COLO829 (cell line): ENCODE measurements around the gene ASCC1.
A peak's percentile ranks its signal among the peaks of the same experiment; 100 is the strongest.
"Not testable (repeated sequence)": the region's sequence is repeated elsewhere in the genome, so short reads cannot be mapped to it uniquely, and the experiment has no call there.

Source experiments
- DNase-seq: peaks from one replicate; pipeline ENCODE4 v3.0.0; 2012; ENCODE audit warnings: low spot score

ASCC1 gene

GRCh38 chr10:72248468-72249151, 32.5 kb upstream of the ASCC1 start:
- DNase-seq = peak; percentile 80

DNA sequence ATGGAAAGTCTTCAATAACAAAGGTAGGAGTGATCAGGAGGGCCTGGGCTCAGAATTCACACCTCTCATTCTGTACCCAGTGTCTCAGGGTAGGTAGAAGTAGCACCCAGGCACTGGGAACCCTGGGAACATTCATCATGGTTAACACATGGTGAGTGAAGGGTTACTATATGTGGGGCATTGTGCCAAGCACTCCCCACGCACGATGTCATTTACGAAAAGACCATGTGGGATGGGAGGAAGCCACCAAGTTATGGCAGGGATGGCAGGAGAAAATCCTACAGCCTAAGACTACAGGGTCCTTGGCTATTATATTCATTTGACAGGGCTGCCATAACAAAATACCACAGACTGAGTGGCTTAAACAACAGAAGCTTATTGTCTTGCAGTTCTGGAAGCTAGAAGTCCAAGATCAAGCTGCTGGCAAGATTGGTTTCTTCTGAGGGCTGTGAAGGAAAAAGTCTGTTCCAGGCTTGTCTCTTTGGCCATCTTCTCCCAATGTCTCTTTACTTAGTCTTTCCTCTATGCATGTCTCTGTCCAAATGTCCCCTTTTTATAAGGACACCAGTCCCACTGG, 30.0 kb upstream of the ASCC1 start:
- no peak for DNase-seq

- DNase-seq = no peak
Measured at GRCh38 chr10:72244573-72245038, 28.5 kb upstream of the ASCC1 start.

- DNase-seq = no peak
Measured at GRCh38 chr10:72243822-72244437, 27.9 kb upstream of the ASCC1 start.

DNA sequence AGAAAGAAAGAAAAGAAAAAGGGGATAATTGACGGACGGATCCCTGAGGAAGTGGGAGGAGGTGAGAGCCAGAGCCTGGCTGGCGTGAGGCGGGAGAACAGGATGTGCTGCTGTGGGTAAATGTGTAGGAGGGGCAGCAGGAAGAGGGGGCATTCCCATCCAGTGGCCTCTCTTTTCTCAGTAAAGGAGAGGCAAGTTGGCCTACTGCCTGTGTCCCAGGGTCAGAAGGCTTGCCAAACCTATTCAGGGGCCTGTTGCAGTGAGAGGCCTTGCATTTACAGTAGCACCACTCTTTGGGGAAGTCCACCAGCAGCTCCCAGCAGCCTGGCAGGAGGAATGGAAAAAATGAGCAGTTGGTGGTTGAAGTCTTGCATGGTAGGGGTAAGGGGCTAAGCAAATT, 26.6 kb upstream of the ASCC1 start:
- DNase-seq = peak; percentile 51

DNA sequence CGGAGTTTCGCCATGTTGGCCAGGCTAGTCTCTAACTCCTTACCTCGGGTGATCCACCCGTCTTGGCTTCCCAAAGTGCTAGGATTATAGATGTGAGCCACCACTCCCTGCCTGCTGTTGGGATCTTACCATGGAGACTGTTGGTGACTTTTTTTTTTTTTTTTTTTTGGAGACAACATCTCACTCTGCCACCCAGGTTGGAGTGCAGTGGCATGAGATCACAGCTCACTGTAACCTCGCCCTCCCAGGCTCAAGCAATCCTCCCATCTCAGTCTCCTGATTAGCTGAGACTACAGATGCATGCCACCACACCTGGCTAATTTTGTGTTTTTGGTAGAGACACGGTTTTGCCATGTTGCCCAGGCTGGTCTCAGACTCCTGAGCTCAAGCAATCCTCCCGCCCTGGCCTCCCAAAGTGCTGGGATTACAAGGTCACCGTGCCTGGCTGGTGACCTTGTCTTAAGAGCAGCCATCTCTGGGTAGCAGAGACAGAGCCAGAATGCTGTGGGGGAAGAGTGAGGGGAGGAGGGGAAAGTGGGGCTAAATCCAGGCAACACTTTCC, 25.7 kb upstream of the ASCC1 start:
- DNase-seq = no peak

DNA sequence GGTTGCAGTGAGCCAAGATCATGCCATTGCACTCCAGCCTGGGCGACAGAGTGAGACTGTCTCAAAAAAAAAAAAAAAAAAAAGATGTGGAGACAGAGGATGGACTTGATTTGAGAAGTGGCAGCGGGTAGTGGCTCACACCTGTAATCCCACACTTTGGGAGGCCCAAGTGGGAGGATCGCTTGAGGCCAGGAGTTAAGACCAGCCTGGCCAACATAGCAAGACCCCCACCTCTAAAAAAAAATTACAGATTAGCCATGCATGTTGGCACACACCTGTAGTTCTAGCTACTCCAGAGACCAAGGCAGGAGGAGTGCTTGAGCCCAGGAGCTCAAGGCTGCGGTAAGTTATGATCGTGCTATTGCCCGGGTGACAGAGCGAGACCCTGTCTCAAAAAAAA, 24.3 kb upstream of the ASCC1 start:
- DNase-seq = no peak

DNA sequence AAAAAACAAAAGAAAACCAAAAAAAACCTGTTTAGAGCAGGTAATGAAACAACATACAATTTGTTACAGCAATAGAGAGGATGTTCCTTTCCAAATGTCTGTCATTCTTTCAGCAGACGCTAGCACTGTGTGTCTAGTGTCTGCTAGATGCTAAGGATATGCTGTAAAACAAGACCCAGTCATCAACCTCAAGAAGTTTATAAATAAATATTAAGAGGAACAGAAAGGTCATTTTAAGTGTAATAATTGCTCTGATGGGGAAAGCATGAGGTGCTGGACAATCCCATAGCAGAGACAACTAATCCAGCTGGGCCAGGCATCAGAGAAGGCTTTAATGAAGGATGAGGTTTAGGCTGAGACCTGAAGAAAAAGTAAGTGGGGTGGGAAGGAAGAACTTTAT, 23.3 kb upstream of the ASCC1 start:
- no peak for DNase-seq

GRCh38 chr10:72238392-72239175, 22.5 kb upstream of the ASCC1 start:
- DNase-seq = no peak

- no peak for DNase-seq
Measured at GRCh38 chr10:72235544-72236279, 19.6 kb upstream of the ASCC1 start.

- no peak for DNase-seq
Measured at GRCh38 chr10:72234560-72235095, 18.6 kb upstream of the ASCC1 start.

DNA sequence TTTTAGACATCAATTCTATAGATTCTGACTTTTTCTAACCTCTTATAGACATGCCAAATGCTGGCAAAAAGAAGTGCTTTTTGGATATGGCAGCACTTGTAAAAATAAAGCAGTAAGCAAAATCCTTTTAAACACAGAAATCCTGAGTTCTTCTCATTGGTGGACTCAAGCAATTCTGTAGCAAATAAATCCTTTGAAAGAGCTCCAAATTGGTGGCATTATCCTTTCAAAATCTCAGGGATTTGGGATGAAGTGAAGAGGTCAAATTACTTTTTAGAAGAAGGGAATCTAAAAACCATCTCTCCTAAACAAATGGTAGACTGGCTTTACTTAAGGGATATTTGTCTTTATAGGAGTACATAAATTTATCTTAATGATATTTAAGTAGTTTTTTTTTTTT, 17.5 kb upstream of the ASCC1 start:
- no peak for DNase-seq

- DNase-seq = no peak
Measured at GRCh38 chr10:72229261-72230251, 13.5 kb upstream of the ASCC1 start.

GRCh38 chr10:72228318-72228751, 12.3 kb upstream of the ASCC1 start:
- no peak for DNase-seq

- no peak for DNase-seq
Measured at GRCh38 chr10:72227826-72228225, 11.8 kb upstream of the ASCC1 start.

GRCh38 chr10:72226418-72227027, 10.4 kb upstream of the ASCC1 start:
- no peak for DNase-seq

GRCh38 chr10:72224191-72224590, 8.1 kb upstream of the ASCC1 start:
- DNase-seq = not testable (repeated sequence)

DNA sequence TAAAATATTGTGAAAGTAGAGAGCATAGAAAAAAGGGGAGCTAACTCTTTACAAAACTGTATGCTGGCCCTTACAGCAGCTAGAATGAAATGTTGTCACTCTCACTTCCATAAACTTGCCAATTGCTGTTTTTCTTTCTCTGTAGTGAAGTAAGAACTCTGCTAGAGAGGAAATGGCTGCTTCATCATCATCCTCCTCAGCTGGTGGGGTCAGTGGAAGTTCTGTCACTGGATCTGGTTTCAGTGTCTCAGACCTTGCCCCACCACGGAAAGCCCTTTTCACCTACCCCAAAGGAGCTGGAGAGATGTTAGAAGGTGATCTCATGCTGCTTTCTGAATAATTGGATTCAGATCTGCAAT, 7.6 kb upstream of the ASCC1 start:
- DNase-seq = no peak

DNA sequence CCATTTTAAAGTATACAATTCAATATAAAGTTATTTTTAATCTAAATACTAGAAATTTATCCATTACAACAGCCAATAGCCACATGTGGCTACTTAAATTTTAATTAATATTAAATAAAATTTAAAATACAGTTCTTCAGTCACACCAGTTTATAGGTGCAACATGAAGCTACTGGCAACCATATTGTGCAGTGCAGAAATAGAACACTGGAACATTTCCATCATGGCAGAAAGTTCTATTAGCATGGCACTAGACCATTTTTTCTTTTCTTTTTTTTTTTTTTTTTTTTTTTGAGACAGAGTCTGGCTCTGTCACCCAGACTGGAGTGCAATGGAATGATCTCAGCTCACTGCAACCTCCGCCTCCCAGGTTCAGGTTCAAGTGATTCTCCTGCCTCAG, 5.2 kb upstream of the ASCC1 start:
- DNase-seq = no peak

GRCh38 chr10:72220637-72221036, 4.6 kb upstream of the ASCC1 start:
- DNase-seq = no peak
